Astrocyte of the spinal cord (primary cell): ENCODE measurements around the gene ILKAP.

Source experiments
- DNase-seq: peaks from one replicate; pipeline ENCODE4 v3.0.0; 2011; ENCODE audit warnings: low read depth, low spot score
- H3K4me3 ChIP-seq: 2 replicates; pipeline ENCODE4 v1.5.1; 2011; ENCODE audit warnings: low read depth, mild to moderate bottlenecking, low read length, moderate library complexity
- in situ Hi-C: cut with HindIII; loops from 2 replicates; pipeline ENCODE4 v1.10.0; 2017; ENCODE audit warnings: low sequenced_read_pairs
- TF ChIP-seq, protein P1 (sequence below): IDR thresholded peaks from 2 replicates; pipeline ENCODE4 v1.5.1; 2012; ENCODE audit warnings: low read depth, mild to moderate bottlenecking, low read length, inconsistent platforms

ILKAP gene

GRCh38 chr2:238162846-238163441 lies 40.6 kb downstream of the ILKAP start:
- peak; percentile 57 for DNase-seq
- in situ Hi-C loops: no loop called here
- peak overlapping the region; percentile 17 for H3K4me3 ChIP-seq
- TF ChIP-seq, protein P1, sequence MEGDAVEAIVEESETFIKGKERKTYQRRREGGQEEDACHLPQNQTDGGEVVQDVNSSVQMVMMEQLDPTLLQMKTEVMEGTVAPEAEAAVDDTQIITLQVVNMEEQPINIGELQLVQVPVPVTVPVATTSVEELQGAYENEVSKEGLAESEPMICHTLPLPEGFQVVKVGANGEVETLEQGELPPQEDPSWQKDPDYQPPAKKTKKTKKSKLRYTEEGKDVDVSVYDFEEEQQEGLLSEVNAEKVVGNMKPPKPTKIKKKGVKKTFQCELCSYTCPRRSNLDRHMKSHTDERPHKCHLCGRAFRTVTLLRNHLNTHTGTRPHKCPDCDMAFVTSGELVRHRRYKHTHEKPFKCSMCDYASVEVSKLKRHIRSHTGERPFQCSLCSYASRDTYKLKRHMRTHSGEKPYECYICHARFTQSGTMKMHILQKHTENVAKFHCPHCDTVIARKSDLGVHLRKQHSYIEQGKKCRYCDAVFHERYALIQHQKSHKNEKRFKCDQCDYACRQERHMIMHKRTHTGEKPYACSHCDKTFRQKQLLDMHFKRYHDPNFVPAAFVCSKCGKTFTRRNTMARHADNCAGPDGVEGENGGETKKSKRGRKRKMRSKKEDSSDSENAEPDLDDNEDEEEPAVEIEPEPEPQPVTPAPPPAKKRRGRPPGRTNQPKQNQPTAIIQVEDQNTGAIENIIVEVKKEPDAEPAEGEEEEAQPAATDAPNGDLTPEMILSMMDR: no peak

DNA sequence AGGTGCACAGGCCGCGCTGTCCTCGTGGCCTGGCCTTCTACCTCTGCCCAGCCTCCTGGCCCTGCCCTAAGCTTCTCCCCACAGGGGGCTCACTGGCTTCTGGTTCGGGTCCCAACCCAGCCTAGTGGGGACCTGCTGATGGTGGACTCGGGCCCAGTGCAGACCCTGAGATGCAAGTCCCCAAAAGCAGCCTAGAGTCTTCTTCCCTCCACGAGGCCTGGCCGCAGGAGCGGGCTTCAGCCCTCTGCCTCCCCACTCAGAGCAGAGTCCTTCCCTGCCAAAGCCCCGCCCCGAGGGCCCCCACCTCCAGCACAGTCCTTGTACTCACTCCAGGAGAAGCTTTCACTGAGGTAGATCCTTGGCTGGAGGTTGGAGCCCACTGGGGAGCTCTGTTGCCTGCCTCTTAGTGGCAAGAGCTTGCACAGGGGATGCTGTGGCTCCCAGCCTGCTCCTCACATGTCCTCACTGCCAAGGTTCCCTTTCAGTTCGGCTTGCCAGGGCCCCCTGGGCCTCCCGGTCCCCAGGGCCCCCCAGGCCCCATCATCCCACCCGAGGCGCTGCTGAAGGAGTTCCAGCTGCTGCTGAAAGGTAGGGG lies 41.1 kb downstream of the ILKAP start:
- in situ Hi-C loops: no loop called here
- no peak for DNase-seq
- TF ChIP-seq, protein P1: no peak
- no peak overlapping the region for H3K4me3 ChIP-seq

DNA sequence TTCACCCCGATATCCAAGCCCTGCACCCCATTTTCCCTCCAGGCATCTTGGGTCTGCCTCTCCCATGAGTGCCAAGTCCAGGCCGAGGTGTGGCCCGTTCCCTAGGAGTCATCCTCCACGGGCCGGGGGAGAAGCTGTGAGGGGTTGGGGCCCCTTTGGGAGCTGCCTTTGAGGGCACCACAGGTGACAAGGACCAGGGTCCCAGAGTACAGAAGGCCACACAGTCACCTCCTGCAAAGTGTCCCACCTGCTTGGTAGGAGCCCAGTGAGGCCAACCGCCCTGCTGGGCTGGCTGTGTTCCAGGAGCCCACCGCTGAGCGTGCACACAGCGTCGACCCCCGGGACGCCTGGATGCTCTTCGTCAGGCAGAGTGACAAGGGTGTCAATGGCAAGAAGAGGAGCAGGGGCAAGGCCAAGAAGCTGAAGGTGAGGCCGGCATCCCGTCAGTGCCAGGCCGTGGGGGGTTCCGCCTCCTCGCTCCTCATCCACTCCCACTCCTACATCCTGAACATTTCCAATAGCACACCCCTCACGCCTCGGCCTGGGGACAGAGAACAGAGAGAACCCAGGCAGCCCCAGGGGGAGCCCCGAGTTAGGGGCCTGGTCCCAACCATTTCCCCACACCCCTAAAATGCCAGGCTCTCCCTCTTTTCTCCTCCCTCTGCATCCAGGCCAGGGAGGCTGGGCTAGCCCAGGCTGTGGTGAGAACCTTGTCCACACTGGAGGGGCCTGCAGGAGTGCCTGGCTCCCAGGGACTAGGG lies 42.0 kb downstream of the ILKAP start:
- H3K4me3 ChIP-seq: no peak overlapping the region
- TF ChIP-seq, protein P1: no peak
- no peak for DNase-seq
- in situ Hi-C loops: no loop called here

- TF ChIP-seq, protein P1: peak; percentile 34
- in situ Hi-C loops: no loop called here
- DNase-seq: no peak
- H3K4me3 ChIP-seq: no peak overlapping the region
Observed at GRCh38 chr2:238160206-238161129, 43.0 kb downstream of the ILKAP start.

DNA sequence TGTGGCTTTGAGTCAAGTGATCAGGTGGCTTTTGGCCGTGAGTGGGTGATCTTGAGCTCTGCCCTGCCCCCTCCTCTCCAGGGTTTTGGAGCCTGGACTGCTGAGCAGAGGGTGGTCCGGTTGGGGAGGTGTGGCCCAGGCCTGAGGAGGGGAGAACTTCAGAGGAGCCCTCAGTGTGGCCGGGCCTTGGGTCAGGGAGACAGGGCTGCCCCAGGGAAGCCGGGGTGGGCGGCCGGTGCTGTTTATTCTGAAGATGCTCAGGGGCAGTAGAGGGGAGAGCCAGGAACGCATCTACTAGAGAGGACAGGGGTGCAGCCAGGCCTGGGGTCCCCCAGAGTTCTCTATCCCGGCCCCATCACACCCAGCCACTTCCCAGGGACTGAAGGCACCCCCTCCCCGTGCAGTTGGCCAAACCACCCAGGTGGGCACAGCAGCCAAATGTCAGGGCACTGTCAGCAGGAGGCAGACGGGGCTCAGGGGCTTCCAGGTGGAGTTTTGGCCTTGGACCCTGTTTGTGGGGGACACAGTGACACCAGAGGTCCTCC lies 43.8 kb downstream of the ILKAP start:
- in situ Hi-C loops: no loop called here
- TF ChIP-seq, protein P1: no peak
- peak overlapping the region; percentile 21 for H3K4me3 ChIP-seq

GRCh38 chr2:238159071-238159539 lies 44.4 kb downstream of the ILKAP start:
- in situ Hi-C loops: no loop called here
- peak overlapping the region; percentile 21 for H3K4me3 ChIP-seq
- TF ChIP-seq, protein P1: no peak
- DNase-seq: no peak

More for the DNA sequence above, 43.8 kb downstream of the ILKAP start:
- DNase-seq: no peak
